ENCODE measurements around the gene INPPL1.
A peak's percentile ranks its signal among the peaks of the same experiment; 100 is the strongest.

INPPL1 gene

GRCh38 chr11:72218251-72218745 is 6.3 kb upstream of the INPPL1 start:
- no peak for DNase-seq (ENCODE audit: low read depth in 2 of 2)

GRCh38 chr11:72220696-72221363 is 3.7 kb upstream of the INPPL1 start:
- DNase-seq (ENCODE audit: low read depth in 2 of 2) = no peak

- DNase-seq (ENCODE audit: low read depth in 2 of 2) = no peak
Observed at GRCh38 chr11:72221386-72222075, 3.0 kb upstream of the INPPL1 start.

GRCh38 chr11:72222106-72222891 is 2.3 kb upstream of the INPPL1 start:
- DNase-seq (ENCODE audit: low read depth in 2 of 2) = no peak

GRCh38 chr11:72222907-72223614 is 1.5 kb upstream of the INPPL1 start:
- DNase-seq (ENCODE audit: low read depth in 2 of 2) = peak; percentile 86 to 91

GRCh38 chr11:72223615-72224563 is 678 bp upstream of the INPPL1 start:
- DNase-seq (ENCODE audit: low read depth in 2 of 2) = peak in 1 of 2 experiments; percentile 50

- DNase-seq (ENCODE audit: low read depth in 2 of 2) = no peak
Observed at GRCh38 chr11:72225411-72225951, 914 bp downstream of the INPPL1 start.

- no peak for DNase-seq (ENCODE audit: low read depth in 2 of 2)
Observed at GRCh38 chr11:72226701-72227100, 2.1 kb downstream of the INPPL1 start.

GRCh38 chr11:72227316-72228228 is 3.0 kb downstream of the INPPL1 start:
- no peak for DNase-seq (ENCODE audit: low read depth in 2 of 2)

GRCh38 chr11:72228229-72228843 is 3.8 kb downstream of the INPPL1 start:
- no peak for DNase-seq (ENCODE audit: low read depth in 2 of 2)

GRCh38 chr11:72228844-72229231 is 4.3 kb downstream of the INPPL1 start:
- no peak for DNase-seq (ENCODE audit: low read depth in 2 of 2)

- DNase-seq (ENCODE audit: low read depth in 2 of 2) = no peak
Observed at GRCh38 chr11:72229336-72229924, 4.9 kb downstream of the INPPL1 start.

GRCh38 chr11:72229925-72230763 is 5.6 kb downstream of the INPPL1 start:
- no peak for DNase-seq (ENCODE audit: low read depth in 2 of 2)

GRCh38 chr11:72230764-72231365 is 6.3 kb downstream of the INPPL1 start:
- DNase-seq (ENCODE audit: low read depth in 2 of 2) = no peak

GRCh38 chr11:72231396-72232259 is 7.1 kb downstream of the INPPL1 start:
- DNase-seq (ENCODE audit: low read depth in 2 of 2) = no peak
